DOHH2 (cell line): ENCODE measurements around the gene SUPT20H.

ENCODE experiments used
- H3F3A ChIP-seq: fragments of 200-600 bp; sonication (generic), shearing (Covaris generic); 2 replicates; pipeline ENCODE4 v1.6.0; 2016; ENCODE audit warnings: antibody characterized with exemption, mild to moderate bottlenecking; ENCODE audit not compliant: control insufficient read depth, insufficient read depth
- H3K27ac ChIP-seq: fragments of 200-600 bp; sonication (generic); 2 replicates; pipeline ENCODE4 v1.5.1; 2014; ENCODE audit warnings: low read depth, mild to moderate bottlenecking, low read length, moderate library complexity
- H3K27me3 ChIP-seq: fragments of 200-600 bp; sonication (generic); 2 replicates; pipeline ENCODE4 v1.6.1; 2014; ENCODE audit warnings: mild to moderate bottlenecking, low read length, mixed read lengths; ENCODE audit not compliant: control insufficient read depth
- H3K36me3 ChIP-seq: fragments of 200-600 bp; sonication (generic); 2 replicates; pipeline ENCODE4 v1.6.1; 2014; ENCODE audit warnings: mild to moderate bottlenecking, low read length, moderate library complexity, mixed read lengths; ENCODE audit not compliant: control insufficient read depth
- H3K4me1 ChIP-seq: fragments of 200-600 bp; sonication (generic); 2 replicates; pipeline ENCODE4 v1.6.1; 2014; ENCODE audit warnings: mild to moderate bottlenecking, low read length, mixed read lengths; ENCODE audit not compliant: control insufficient read depth
- H3K4me2 ChIP-seq: fragments of 200-600 bp; sonication (generic); 2 replicates; pipeline ENCODE4 v1.6.0; 2014; ENCODE audit warnings: mild to moderate bottlenecking, low read length, moderate library complexity
- H3K4me3 ChIP-seq: fragments of 200-600 bp; sonication (generic); 2 replicates; pipeline ENCODE4 v1.5.1; 2014; ENCODE audit warnings: mild to moderate bottlenecking, low read length, mixed read lengths
- H3K79me2 ChIP-seq: fragments of 200-600 bp; sonication (generic); 2 replicates; pipeline ENCODE4 v1.6.1; 2014; ENCODE audit warnings: mild to moderate bottlenecking, low read length, mixed read lengths; ENCODE audit not compliant: control insufficient read depth
- H3K9me2 ChIP-seq: fragments of 200-600 bp; sonication (generic); replicated peaks from 2 replicates; pipeline ENCODE4 v1.6.1; 2014; ENCODE audit warnings: mild to moderate bottlenecking, low read length, mixed read lengths; ENCODE audit not compliant: control insufficient read depth
- H3K9me3 ChIP-seq: fragments of 200-600 bp; sonication (generic); 2 replicates; pipeline ENCODE4 v1.6.1; 2014; ENCODE audit warnings: antibody characterized with exemption, low read length, mixed read lengths; ENCODE audit not compliant: control insufficient read depth, insufficient read depth
- H4K20me1 ChIP-seq: fragments of 200-600 bp; sonication (generic); 2 replicates; pipeline ENCODE4 v1.6.0; 2014; ENCODE audit warnings: low read depth, mild to moderate bottlenecking, antibody characterized with exemption, low read length, moderate library complexity; ENCODE audit not compliant: control insufficient read depth, insufficient read depth
- CTCF ChIP-seq: fragments of 200-600 bp; sonication (generic); IDR thresholded peaks from one replicate; pipeline ENCODE4 v1.5.1; 2014; ENCODE audit warnings: antibody characterized with exemption, mild to moderate bottlenecking, low read depth, low read length; ENCODE audit not compliant: poor library complexity, severe bottlenecking
- EZH2phosphoT487 ChIP-seq: fragments of 200-600 bp; sonication (generic); IDR thresholded peaks from 2 replicates; pipeline ENCODE4 v1.6.1; 2017; ENCODE audit warnings: borderline replicate concordance, mild to moderate bottlenecking, antibody characterized with exemption, low read length, moderate library complexity, mixed read lengths

The SUPT20H gene

GRCh38 chr13:36975172-36975571 is 84.3 kb downstream of the SUPT20H start:
- H3K4me2 ChIP-seq = no peak overlapping the region
- H3K9me2 ChIP-seq = no peaks in the 10 kb centered on the region
- peaks cover 4% of the 10 kb centered on the region; the same call in 1 of the 2 replicates for H4K20me1 ChIP-seq
- no peak overlapping the region for H3K27ac ChIP-seq
- H3K36me3 ChIP-seq = peaks cover 54% of the 10 kb centered on the region
- TF ChIP-seq CTCF (no peak), EZH2phosphoT487 (no peak)
- no peaks in the 10 kb centered on the region for H3K9me3 ChIP-seq
- peaks cover 4% of the 10 kb centered on the region; the same call in 1 of the 2 replicates for H3K79me2 ChIP-seq
- H3K4me3 ChIP-seq = no peak overlapping the region
- H3F3A ChIP-seq = peaks cover 15% of the 10 kb centered on the region
- peaks cover 18% of the 10 kb centered on the region for H3K4me1 ChIP-seq
- no peaks in the 10 kb centered on the region for H3K27me3 ChIP-seq

GRCh38 chr13:36973621-36974295 is 85.7 kb downstream of the SUPT20H start:
- H3K4me1 ChIP-seq = peaks cover 18% of the 10 kb centered on the region
- H3K4me3 ChIP-seq = peak overlapping the region; percentile 27; the same call in 1 of the 2 replicates
- peaks cover 50% of the 10 kb centered on the region for H3K36me3 ChIP-seq
- TF ChIP-seq CTCF (no peak), EZH2phosphoT487 (no peak)
- peak overlapping the region; percentile 44 for H3K4me2 ChIP-seq
- H3K9me2 ChIP-seq = no peaks in the 10 kb centered on the region
- no peak overlapping the region; the same call in 1 of the 2 replicates for H3K27ac ChIP-seq
- H3F3A ChIP-seq = peaks cover 15% of the 10 kb centered on the region
- no peaks in the 10 kb centered on the region for H3K9me3 ChIP-seq
- peaks cover 4% of the 10 kb centered on the region; the same call in 1 of the 2 replicates for H4K20me1 ChIP-seq
- H3K79me2 ChIP-seq = peaks cover 3% of the 10 kb centered on the region; the same call in 1 of the 2 replicates
- no peaks in the 10 kb centered on the region for H3K27me3 ChIP-seq

- H4K20me1 ChIP-seq = peaks cover 4% of the 10 kb centered on the region; the same call in 1 of the 2 replicates
- no peaks in the 10 kb centered on the region for H3K27me3 ChIP-seq
- peaks cover 18% of the 10 kb centered on the region for H3K4me1 ChIP-seq
- H3K79me2 ChIP-seq = peaks cover 3% of the 10 kb centered on the region; the same call in 1 of the 2 replicates
- no peaks in the 10 kb centered on the region for H3K9me2 ChIP-seq
- peaks cover 15% of the 10 kb centered on the region for H3F3A ChIP-seq
- no peaks in the 10 kb centered on the region for H3K9me3 ChIP-seq
- no peak for TF ChIP-seq CTCF
- TF ChIP-seq EZH2phosphoT487 = no peak
- H3K27ac ChIP-seq = no peak overlapping the region
- H3K4me3 ChIP-seq = no peak overlapping the region
- peak overlapping the region; percentile 44 for H3K4me2 ChIP-seq
- peaks cover 51% of the 10 kb centered on the region for H3K36me3 ChIP-seq
These were observed 86.5 kb downstream of the SUPT20H start for GRCh38 chr13:36973009-36973408.
